ENCODE measurements around the gene NUDT13. TPM values are rescaled to one million over a fixed set of nuclear protein-coding genes. Genes with fewer than 3 reads are reported as not detected.

Gene NUDT13
- 1.6 and 1.8 TPM in 2 replicates for total RNA-seq

GRCh38 chr10:73110345-73110849, at the start of gene NUDT13:
NUDT13 (plus strand) TSS chr10:73110455; CDS start chr10:73114366, 3,911 bp downstream.

DNA sequence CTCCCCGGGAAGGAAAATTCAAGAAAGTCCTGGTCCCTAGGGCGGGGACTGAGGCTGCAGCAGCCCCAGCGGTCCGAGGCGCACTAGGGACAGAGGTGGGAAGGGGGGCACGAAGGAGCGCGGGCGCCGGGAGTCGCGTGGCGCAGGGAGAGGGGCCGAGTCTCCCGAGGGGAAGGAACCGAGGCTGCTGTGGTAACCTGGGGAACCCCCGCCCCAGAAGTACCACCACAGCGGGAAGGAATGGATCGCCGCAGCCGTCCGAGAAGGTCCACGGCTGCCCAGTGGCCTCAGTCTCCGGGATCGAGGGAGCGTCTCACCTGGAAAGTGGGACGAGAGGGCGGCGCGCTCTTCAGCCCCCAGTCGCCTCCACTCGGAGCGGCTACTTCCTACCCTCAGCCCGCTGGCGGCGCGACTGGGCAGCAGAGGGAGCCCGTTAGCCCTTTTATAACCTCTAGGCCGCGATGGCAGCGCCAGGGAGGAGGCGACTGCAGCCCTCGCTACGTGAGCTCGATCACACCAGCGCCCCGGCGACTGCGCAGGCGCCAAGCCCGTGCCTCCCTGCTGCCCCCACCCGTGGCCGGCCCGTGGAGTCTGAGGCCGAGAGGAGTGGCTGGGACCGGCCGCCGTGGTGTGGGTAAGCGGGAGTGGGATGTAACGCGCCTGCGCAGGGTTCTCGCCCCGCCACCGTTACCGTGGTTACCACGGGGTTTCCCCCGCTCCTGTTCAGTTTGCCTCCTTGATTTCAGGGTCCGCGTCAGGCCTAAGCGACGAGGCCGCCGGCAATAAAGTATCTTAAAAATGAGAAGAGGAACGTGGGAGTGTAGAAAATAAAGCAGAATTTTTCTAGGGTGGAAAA, 13.6 kb upstream of the NUDT13 start, which contains the start of gene P4HA1:
Gene P4HA1 (minus strand): TSS at position 418 of the 856 bp plus-strand sequence. CDS start 21,983 bp downstream, outside the sequence.

DNA sequence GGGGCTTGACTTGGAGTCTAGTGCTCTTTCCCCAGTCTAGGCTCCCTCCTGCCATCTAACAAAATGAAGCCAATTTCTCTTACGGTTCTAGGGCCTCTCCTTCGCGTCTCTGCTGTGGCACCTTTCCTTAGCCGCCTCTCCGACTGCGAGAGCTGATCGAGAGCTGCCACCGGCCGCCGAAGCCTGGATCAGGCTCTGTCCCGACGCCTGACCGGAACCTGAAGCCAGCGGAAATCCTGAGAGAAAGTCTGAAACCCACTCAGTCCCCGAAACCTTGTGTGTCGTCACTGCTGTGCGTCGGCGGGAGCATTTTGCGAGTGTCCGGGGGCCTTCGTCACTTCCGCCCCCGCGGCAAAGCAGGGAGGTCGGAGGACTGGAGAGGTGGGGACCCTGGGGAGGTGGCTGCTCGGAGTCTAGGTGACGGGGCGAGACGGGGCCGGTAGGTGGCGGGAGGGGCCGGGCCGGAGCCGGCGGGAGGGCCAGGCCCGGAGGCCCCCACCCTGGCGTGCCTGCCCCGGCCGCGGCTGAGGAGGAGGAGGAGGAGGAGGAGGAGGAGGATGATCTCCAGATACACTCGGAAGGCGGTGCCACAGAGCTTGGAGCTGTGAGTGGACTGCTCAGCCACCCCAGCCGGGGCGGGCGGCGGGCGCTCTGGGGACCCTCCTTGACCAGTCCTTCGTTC, 57.7 kb downstream of the NUDT13 start, which contains the start of the genes ECD and FAM149B1:
Gene ECD (minus strand): TSS at position 226 of the 682 bp plus-strand sequence. CDS start 4,071 bp downstream, outside the sequence.
Gene FAM149B1 (plus strand): TSS at position 337 of the 682 bp plus-strand sequence. CDS start 221 bp downstream, at position 558.

Other genes with a start within 250 kb of the NUDT13 start
- gene OIT3, start 216.7 kb upstream of the NUDT13 start, total RNA-seq, result under 0.01 TPM in 1 of 2 replicates, not detected in the other
- gene PLA2G12B, start 155.6 kb upstream of the NUDT13 start, total RNA-seq, result not detected in 2 replicates
- 201 and 428 TPM in 2 replicates for gene P4HA1, start 13.6 kb upstream of the NUDT13 start, total RNA-seq
- gene ECD, start 57.6 kb downstream of the NUDT13 start, total RNA-seq, result 30.0 and 32.1 TPM in 2 replicates
- gene FAM149B1, start 57.7 kb downstream of the NUDT13 start, total RNA-seq, result 24.9 and 41.1 TPM in 2 replicates
- gene DNAJC9, start 136.8 kb downstream of the NUDT13 start, total RNA-seq, result 30.6 and 80.8 TPM in 2 replicates
- gene MRPS16, start 142.2 kb downstream of the NUDT13 start, total RNA-seq, result 77.2 and 92.7 TPM in 2 replicates
- gene CFAP70, start 248.4 kb downstream of the NUDT13 start, total RNA-seq, result 0.44 and 0.75 TPM in 2 replicates